Karpas-422 (cell line): ENCODE data around the gene RPL38. TPM values are rescaled to one million over a fixed set of nuclear protein-coding genes. Genes with fewer than 3 reads are reported as not detected.

Experiments
- DNase-seq: peaks from one replicate; pipeline ENCODE4 v3.0.0-alpha.2; 2015
- H2AFZ ChIP-seq: fragments of 200-600 bp; sonication (generic); 2 replicates; pipeline ENCODE4 v1.6.1; 2014; ENCODE audit warnings: antibody characterized with exemption, low read length, mixed read lengths
- H3K27ac ChIP-seq: fragments of 200-600 bp; sonication (generic); 2 replicates; pipeline ENCODE4 v1.5.1; 2014; ENCODE audit warnings: mild to moderate bottlenecking, low read length, moderate library complexity
- H3K27me3 ChIP-seq: fragments of 200-600 bp; sonication (generic); 2 replicates; pipeline ENCODE4 v1.6.1; 2014; ENCODE audit warnings: low read length, mixed read lengths
- H3K36me3 ChIP-seq: fragments of 200-600 bp; sonication (generic); 2 replicates; pipeline ENCODE4 v1.6.1; 2014; ENCODE audit warnings: low read length, mixed read lengths; ENCODE audit not compliant: insufficient read depth
- H3K4me1 ChIP-seq: fragments of 200-600 bp; sonication (generic); 2 replicates; pipeline ENCODE4 v1.6.1; 2014; ENCODE audit warnings: mild to moderate bottlenecking, low read length, mixed read lengths
- H3K4me2 ChIP-seq: fragments of 200-600 bp; sonication (generic); 2 replicates; pipeline ENCODE4 v1.6.1; 2014; ENCODE audit warnings: low read length, low read depth, mild to moderate bottlenecking; ENCODE audit not compliant: poor library complexity, severe bottlenecking
- H3K4me3 ChIP-seq: fragments of 200-600 bp; sonication (generic); 2 replicates; pipeline ENCODE4 v1.5.1; 2014; ENCODE audit warnings: mild to moderate bottlenecking, antibody characterized with exemption, low read length, mixed read lengths
- H3K79me2 ChIP-seq: fragments of 200-600 bp; sonication (generic); 2 replicates; pipeline ENCODE4 v1.6.1; 2014; ENCODE audit warnings: mild to moderate bottlenecking, low read length, mixed read lengths
- H3K9ac ChIP-seq: fragments of 200-600 bp; sonication (generic); 2 replicates; pipeline ENCODE4 v1.6.0; 2014; ENCODE audit warnings: low read length
- H3K9me2 ChIP-seq: fragments of 200-600 bp; sonication (generic), shearing (Covaris generic); replicated peaks from 2 replicates; pipeline ENCODE4 v1.6.0; 2014; ENCODE audit warnings: mild to moderate bottlenecking, low read length, moderate library complexity; ENCODE audit not compliant: insufficient read depth
- H3K9me3 ChIP-seq: fragments of 300-700, 200-600 bp; sonication (generic); 2 replicates; pipeline ENCODE4 v1.6.1; 2014; ENCODE audit warnings: low read length, mixed read lengths
- H4K20me1 ChIP-seq: fragments of 200-600 bp; sonication (generic); 2 replicates; pipeline ENCODE4 v1.6.1; 2014; ENCODE audit warnings: mild to moderate bottlenecking, antibody characterized with exemption, low read length, low read depth; ENCODE audit not compliant: insufficient read depth
- total RNA-seq: library from RNA; depleted of rRNA; stranded (reverse); fragments of >200 nt; shearing (Covaris generic); gene quantifications from 2 replicates; pipeline ENCODE4 v1.2.3, GENCODE V29; 2014; ENCODE audit warnings: low replicate concordance

Gene RPL38
- total RNA-seq, 1 experiment from 2014 or later = 3,682 TPM

DNA sequence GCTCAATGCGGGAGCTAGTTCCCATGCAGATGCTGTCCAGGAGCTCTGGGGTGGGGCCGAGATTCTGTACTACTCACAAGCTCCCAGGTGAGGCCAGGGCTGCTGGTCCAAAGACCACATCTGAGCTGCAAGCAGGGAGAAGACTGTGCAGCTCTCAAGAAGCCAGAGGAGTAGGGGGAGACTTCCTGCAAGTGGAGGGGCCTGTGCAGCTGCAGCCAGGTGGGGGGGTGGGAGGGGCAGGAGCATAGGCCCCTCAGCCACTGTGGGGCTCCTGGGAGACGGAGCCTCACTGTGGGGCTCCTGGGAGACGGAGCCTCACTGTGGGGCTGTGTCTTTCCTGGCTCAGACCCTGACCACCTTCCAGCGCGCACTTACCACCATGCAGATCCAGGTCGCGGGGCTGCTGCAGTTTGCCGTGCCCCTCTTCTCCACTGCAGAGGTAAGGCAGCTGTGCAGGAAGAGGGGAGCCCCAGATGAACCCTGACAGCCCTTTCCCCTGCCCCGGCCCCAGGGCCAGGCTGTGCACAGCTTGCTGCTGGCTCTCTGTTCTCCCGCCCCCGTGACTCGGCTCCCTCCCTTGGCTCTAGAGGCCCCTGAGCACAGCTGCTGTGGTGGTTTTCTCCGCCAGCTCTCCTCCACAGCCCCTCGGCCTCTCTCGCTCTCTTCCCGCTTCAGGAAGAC lies 46.3 kb downstream of the RPL38 start:
- Histone ChIP-seq H3K79me2 (no peaks in the 10 kb centered on the region), H3K9ac (no peak overlapping the region), H3K27me3 (no peaks in the 10 kb centered on the region), H3K9me3 (no peaks in the 10 kb centered on the region), H3K4me3 (no peak overlapping the region), H2AFZ (no peak overlapping the region), H3K27ac (no peak overlapping the region), H3K4me2 (no peak overlapping the region), H3K9me2 (no peaks in the 10 kb centered on the region), H3K4me1 (no peaks in the 10 kb centered on the region), H4K20me1 (no peaks in the 10 kb centered on the region), H3K36me3 (no peaks in the 10 kb centered on the region)
- no peak for DNase-seq

DNA sequence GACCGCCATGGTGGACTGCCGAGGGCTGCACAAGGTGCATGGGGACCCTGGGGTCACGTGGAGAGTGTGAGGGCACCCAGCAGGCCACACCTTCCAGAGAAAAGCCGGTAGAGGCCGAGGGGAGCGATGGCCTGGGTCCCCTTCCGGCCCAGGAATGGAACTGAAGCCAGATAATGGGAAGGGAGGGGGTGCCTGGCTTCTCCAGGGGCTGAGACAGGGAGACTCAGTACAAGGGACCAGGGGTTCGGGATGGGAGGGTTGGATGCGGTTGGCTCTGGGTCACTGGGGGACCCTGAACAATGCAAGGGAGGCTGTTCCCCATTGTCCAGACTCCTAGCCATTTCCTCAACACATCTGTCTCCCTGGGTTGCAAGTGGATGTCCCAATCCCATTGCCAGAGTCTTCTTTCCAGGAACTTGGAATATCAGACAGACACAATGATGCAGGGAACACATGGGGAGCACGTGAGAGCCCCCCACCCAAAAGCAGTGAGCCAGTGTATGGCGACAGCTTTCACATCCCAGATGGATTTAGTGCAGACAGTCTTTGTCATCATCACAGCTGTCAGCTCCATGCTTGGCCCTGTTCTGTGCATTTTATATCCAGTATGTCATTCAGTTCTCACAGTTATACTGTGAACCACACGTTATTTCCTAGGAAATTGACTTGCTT lies 47.0 kb downstream of the RPL38 start:
- H3K79me2 ChIP-seq = no peaks in the 10 kb centered on the region

DNA sequence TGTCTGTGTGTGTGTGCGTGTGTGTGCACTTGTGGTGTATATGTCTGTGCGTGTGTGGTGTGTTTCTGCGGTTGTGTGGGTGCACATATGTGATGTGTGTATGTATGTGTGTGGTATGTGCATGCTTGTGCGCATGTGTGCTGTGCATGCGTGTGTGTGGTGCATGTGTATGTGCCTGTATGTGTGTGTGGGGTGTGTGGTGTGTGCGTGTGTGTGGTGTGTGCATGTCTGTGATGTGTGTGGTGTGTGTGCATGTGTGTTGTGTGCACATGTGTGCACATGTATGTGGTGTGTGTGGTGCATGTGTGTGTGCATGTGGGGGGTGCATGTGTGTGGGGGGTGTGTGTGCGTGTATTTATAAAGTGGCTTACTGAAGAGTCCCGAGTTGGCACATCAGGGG lies 47.6 kb downstream of the RPL38 start:
- no peak overlapping the region for H3K4me2 ChIP-seq
- no peaks in the 10 kb centered on the region for H3K27me3 ChIP-seq
- no peak overlapping the region for H3K4me3 ChIP-seq
- H3K9me2 ChIP-seq = no peaks in the 10 kb centered on the region
- no peaks in the 10 kb centered on the region for H4K20me1 ChIP-seq
- H3K36me3 ChIP-seq = no peaks in the 10 kb centered on the region
- H2AFZ ChIP-seq = no peak overlapping the region
- no peak for DNase-seq
- H3K27ac ChIP-seq = no peak overlapping the region
- H3K4me1 ChIP-seq = no peaks in the 10 kb centered on the region
- H3K9me3 ChIP-seq = no peaks in the 10 kb centered on the region
- H3K79me2 ChIP-seq = no peaks in the 10 kb centered on the region
- H3K9ac ChIP-seq = no peak overlapping the region

More for the DNA sequence above, 47.0 kb downstream of the RPL38 start:
- Histone ChIP-seq H4K20me1 (no peaks in the 10 kb centered on the region), H3K36me3 (no peaks in the 10 kb centered on the region), H3K27ac (no peak overlapping the region), H3K9me3 (no peaks in the 10 kb centered on the region), H3K4me3 (no peak overlapping the region), H3K4me1 (no peaks in the 10 kb centered on the region), H3K27me3 (no peaks in the 10 kb centered on the region), H3K9ac (no peak overlapping the region), H3K4me2 (no peak overlapping the region), H3K9me2 (no peaks in the 10 kb centered on the region), H2AFZ (no peak overlapping the region)
- no peak for DNase-seq

DNA sequence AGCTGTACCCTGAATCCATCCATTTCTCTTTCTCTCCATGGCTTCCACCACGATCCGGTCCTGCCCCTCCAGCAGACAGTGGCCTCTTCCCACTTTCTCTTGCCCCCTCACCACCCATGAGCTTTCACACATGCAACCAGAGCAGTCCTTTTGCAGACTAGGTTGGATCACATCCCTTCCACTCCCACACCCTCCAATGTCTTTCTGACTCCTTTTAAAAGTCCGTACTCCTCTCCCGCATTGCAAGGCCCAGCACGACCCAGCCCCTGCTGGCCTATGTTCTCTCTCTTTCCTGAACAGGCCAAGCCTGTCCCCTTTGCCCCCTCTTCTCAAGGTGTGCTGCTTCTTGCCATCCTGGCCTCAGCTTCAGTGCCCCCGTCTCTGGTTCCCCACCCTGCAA lies 48.1 kb downstream of the RPL38 start:
- Histone ChIP-seq H3K27ac (no peak overlapping the region), H3K4me3 (no peak overlapping the region), H2AFZ (no peak overlapping the region), H3K9ac (no peak overlapping the region), H3K9me2 (no peaks in the 10 kb centered on the region), H3K79me2 (no peaks in the 10 kb centered on the region), H3K4me2 (no peak overlapping the region), H3K27me3 (no peaks in the 10 kb centered on the region), H3K4me1 (no peaks in the 10 kb centered on the region), H3K36me3 (no peaks in the 10 kb centered on the region), H3K9me3 (no peaks in the 10 kb centered on the region), H4K20me1 (no peaks in the 10 kb centered on the region)
- DNase-seq = no peak

DNA sequence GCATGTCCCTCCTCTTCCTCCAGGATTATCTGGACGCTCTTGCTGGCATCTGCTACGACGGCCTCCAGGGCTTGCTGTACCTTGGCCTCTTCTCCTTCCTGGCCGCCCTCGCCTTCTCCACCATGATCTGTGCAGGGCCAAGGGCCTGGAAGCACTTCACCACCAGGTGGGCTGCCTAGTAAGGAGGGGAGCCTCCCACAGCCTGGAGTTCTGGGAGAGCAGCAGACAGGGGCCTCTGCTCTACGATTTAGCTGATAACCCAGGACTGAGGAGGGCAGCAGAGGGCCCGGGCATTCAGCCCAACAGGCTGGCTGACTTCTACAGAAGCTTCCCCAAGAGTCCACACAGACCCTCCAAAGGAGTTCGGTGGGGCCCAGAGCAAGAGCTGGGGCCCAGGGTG lies 48.7 kb downstream of the RPL38 start:
- H3K9ac ChIP-seq = no peak overlapping the region
- H3K4me3 ChIP-seq = no peak overlapping the region
- H3K9me3 ChIP-seq = no peaks in the 10 kb centered on the region
- H3K27ac ChIP-seq = no peak overlapping the region
- H3K4me1 ChIP-seq = no peaks in the 10 kb centered on the region
- H3K4me2 ChIP-seq = no peak overlapping the region
- H3K36me3 ChIP-seq = no peaks in the 10 kb centered on the region
- H3K79me2 ChIP-seq = no peaks in the 10 kb centered on the region
- no peaks in the 10 kb centered on the region for H3K9me2 ChIP-seq
- H3K27me3 ChIP-seq = no peaks in the 10 kb centered on the region
- H4K20me1 ChIP-seq = no peaks in the 10 kb centered on the region
- H2AFZ ChIP-seq = no peak overlapping the region
- no peak for DNase-seq

DNA sequence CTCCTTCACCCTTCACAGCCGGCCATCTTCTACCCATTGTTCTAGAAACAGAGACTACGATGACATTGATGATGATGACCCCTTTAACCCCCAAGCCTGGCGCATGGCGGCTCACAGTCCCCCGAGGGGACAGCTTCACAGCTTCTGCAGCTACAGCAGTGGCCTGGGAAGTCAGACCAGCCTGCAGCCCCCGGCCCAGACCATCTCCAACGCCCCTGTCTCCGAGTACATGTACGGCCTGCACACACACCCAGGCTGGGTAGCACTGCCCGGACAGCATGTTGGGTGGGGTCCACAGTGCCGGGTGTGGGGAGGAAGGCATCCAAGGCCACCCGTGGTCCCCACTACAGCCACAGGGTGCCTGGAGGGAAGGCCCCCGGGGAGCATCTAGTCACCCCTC lies 49.6 kb downstream of the RPL38 start:
- Histone ChIP-seq H3K4me3 (no peak overlapping the region), H3K27me3 (no peaks in the 10 kb centered on the region), H3K79me2 (no peaks in the 10 kb centered on the region), H3K9ac (no peak overlapping the region), H3K4me1 (no peaks in the 10 kb centered on the region), H3K9me3 (no peaks in the 10 kb centered on the region), H3K27ac (no peak overlapping the region), H3K9me2 (no peaks in the 10 kb centered on the region), H2AFZ (no peak overlapping the region), H3K36me3 (no peaks in the 10 kb centered on the region), H3K4me2 (no peak overlapping the region), H4K20me1 (no peaks in the 10 kb centered on the region)
- DNase-seq = no peak

DNA sequence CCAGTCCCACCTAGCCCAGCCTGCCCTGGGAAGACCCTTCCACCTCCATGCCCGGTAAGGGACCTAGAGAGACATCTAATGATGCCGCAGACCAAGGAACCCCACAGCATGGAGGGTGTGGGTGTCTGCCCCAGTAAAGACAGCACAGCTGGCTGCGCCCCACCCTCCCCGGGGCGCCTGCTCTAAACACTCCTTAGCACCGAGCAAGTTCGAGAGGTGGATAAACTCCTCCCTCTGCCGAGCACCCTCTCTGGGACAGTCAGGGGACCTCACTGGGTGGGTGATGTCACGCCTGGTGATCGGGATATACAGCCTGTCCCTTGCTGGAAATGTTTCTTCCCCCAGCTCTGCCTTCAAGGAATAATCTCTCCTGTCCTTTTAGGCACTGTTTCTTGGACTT lies 53.8 kb downstream of the RPL38 start:
- Histone ChIP-seq H2AFZ (no peak overlapping the region), H4K20me1 (no peaks in the 10 kb centered on the region), H3K9me2 (no peaks in the 10 kb centered on the region), H3K9ac (no peak overlapping the region), H3K27ac (no peak overlapping the region), H3K4me2 (no peak overlapping the region), H3K9me3 (no peaks in the 10 kb centered on the region), H3K79me2 (no peaks in the 10 kb centered on the region), H3K36me3 (no peaks in the 10 kb centered on the region), H3K27me3 (no peaks in the 10 kb centered on the region), H3K4me3 (no peak overlapping the region), H3K4me1 (no peaks in the 10 kb centered on the region)
- DNase-seq = no peak

DNA sequence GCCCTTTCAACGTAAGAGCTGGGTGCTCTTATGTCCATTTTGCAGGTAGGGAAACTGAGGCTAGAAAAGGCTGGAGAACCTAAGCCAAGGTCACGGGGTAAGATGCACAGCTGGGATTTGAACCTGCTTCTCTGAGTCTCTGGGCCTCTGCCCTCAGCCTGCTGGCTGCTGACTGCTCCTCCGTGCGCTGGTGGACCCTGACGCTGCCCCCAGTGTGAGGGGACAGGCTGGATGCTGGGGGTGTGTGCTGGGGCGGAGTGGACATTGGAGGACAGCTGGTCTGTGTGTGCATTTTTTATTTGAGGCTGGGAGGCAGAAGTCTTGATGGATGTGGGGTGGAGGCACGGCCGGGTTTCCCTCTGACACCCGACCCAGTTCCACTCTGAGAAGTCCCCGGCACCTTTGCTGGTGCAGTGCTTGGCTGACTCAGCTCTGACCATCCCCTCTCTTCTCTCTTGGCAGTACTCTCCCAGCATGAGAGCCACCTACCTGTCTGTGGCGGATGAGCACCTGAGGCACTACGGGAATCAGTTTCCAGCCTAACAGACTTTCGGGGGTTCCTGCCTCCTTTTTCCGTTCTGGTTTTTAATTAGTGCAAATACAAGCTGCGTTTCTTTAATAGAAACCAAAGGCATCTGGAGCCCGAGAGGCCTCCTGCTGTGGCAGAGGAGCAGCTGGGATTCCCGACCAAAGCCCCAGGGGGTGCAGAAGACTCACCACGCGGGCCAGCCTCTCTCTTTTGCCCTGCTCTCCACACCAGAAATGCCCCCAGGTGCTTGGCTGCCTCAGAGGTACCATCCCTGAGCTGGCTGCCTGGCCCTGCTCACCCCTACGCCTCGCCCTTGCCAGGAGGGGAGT lies 56.4 kb downstream of the RPL38 start:
- Histone ChIP-seq H3K27me3 (no peaks in the 10 kb centered on the region), H4K20me1 (no peaks in the 10 kb centered on the region), H2AFZ (no peak overlapping the region), H3K4me1 (no peaks in the 10 kb centered on the region), H3K79me2 (no peaks in the 10 kb centered on the region), H3K9me2 (no peaks in the 10 kb centered on the region), H3K9ac (no peak overlapping the region), H3K27ac (no peak overlapping the region), H3K4me3 (no peak overlapping the region), H3K4me2 (no peak overlapping the region), H3K36me3 (no peaks in the 10 kb centered on the region), H3K9me3 (no peaks in the 10 kb centered on the region)
- no peak for DNase-seq
